Measurements from ENCODE around the gene RNF225. TPM values are rescaled to one million over a fixed set of nuclear protein-coding genes. Genes with fewer than 3 reads are reported as not detected.

Gene RNF225
- total and polyA plus RNA-seq, 2 of the 13 experiments (the other 11 are each of a cell fraction or from before 2014, with no cell fraction given): not detected

- TF ChIP-seq ZNF512B (CRISPR knock-in tag; IDR thresholded peaks at IDR 0.05; ENCODE audit: borderline replicate concordance): no peak
- TF ChIP-seq CBX1 (IDR thresholded peaks at IDR 0.05; ENCODE audit: low read depth): peak; percentile 62
- TF ChIP-seq XBP1 (CRISPR knock-in tag; IDR thresholded peaks at IDR 0.05): no peak
- TF ChIP-seq ATF7-NPFF (CRISPR knock-in tag; IDR thresholded peaks at IDR 0.05; ENCODE audit: low read depth): peak; percentile 52; the same call in 1 of the 2 replicates
- TF ChIP-seq YEATS2 (CRISPR knock-in tag; IDR thresholded peaks at IDR 0.05; ENCODE audit: borderline replicate concordance): peak; percentile 94
- TF ChIP-seq MLXIP (CRISPR knock-in tag; IDR thresholded peaks at IDR 0.05; ENCODE audit: borderline replicate concordance): 0 out of 2 replicates have a peak, but pooled peaks have one; percentile 22
- peak; percentile 72 for TF ChIP-seq PAXIP1 (CRISPR knock-in tag; conservative IDR thresholded peaks at IDR 0.05)
- TF ChIP-seq E2F1 (CRISPR knock-in tag; IDR thresholded peaks at IDR 0.05): peak; percentile 97
- TF ChIP-seq PLSCR1 (CRISPR knock-in tag; IDR thresholded peaks at IDR 0.05; ENCODE audit: borderline replicate concordance): no peak
- 0 out of 2 replicates have a peak, but pooled peaks have one; percentile 64 for TF ChIP-seq KLF15 (CRISPR knock-in tag; IDR thresholded peaks at IDR 0.05; ENCODE audit: borderline replicate concordance)
- TF ChIP-seq ZNF143 (CRISPR knock-in tag; IDR thresholded peaks at IDR 0.05): peak; percentile 92
- TF ChIP-seq KDM6A (CRISPR knock-in tag; IDR thresholded peaks at IDR 0.05; ENCODE audit: low read depth): no peak
- no peak for TF ChIP-seq CBX2 (IDR thresholded peaks at IDR 0.05; ENCODE audit: low read depth, low read length)
- peak; percentile 71; the same call in 1 of the 2 replicates for TF ChIP-seq CBX2 (CRISPR knock-in tag; IDR thresholded peaks at IDR 0.05; ENCODE audit: low read depth)
- peak; percentile 92 for TF ChIP-seq ELF1 (CRISPR knock-in tag; IDR thresholded peaks at IDR 0.05)
- peak; percentile 89 for TF ChIP-seq MED13 (CRISPR knock-in tag; IDR thresholded peaks at IDR 0.05)
- TF ChIP-seq RCOR2 (CRISPR knock-in tag; IDR thresholded peaks at IDR 0.05): no peak
Measured at GRCh38 chr19:58380662-58381459, 14.6 kb upstream of the RNF225 start, which contains the start of gene ZNF837 (continued).
